ENCODE results near the gene TNFSF15.

TNFSF15 gene

DNA sequence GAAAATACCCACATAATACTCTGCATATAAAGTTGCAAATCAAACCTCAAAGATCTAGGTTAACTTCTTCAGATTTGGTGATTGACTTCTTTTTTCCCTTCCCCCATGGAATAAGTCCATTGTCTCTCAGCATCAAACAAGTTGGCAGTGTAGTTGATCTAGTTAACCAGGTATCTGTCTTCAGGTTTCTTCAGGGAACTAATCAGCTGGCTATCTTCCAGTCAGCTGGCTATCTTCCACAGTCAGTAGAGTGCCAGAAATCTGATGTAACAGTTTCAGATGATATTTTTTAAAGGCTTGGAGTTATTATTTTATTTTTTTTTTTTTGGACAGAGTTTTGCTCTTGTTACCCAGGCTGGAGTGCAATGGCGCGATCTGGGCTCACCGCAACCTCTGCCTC, 16.8 kb downstream of the TNFSF15 start:
- no peak for DNase-seq (ENCODE audit: low read depth in 2 of 2)

DNA sequence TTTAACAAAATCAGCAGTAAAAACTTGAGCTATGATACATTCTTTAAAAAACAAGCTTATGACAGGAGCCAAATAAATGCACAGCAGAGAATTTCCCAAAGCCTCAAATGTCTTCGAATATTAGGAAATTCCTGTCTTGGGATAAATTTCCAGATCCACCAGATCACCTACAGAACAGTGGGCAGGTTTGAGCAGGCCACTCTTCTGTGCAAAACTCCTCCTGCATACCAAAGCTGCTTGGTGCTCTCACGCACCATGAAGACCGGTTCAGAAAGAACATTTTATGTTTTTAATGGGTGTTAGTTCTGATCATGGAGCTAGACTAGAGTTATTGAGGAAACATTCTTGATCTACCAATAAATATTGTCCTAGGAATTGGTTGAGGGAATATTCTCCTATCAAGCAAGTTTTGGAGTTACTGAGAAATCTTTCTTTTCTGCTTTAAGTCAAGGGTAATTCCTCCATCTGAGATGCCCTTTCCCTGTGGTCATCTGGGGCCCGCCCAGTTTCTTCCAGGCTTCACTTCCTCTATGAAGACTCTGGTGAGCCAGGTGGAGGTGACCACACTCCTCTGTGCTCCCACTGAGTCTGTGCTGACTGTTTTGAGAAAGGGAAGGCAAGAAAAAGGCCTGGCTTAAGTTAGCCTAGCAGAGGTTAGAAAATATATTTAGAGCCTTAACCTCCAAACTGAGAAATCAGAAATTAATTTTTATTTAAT, 17.9 kb downstream of the TNFSF15 start:
- DNase-seq (ENCODE audit: low read depth in 2 of 2), result no peak

- no peak for DNase-seq (ENCODE audit: low read depth in 2 of 2)
These were observed 18.6 kb downstream of the TNFSF15 start for GRCh38 chr9:114787214-114787613.

DNA sequence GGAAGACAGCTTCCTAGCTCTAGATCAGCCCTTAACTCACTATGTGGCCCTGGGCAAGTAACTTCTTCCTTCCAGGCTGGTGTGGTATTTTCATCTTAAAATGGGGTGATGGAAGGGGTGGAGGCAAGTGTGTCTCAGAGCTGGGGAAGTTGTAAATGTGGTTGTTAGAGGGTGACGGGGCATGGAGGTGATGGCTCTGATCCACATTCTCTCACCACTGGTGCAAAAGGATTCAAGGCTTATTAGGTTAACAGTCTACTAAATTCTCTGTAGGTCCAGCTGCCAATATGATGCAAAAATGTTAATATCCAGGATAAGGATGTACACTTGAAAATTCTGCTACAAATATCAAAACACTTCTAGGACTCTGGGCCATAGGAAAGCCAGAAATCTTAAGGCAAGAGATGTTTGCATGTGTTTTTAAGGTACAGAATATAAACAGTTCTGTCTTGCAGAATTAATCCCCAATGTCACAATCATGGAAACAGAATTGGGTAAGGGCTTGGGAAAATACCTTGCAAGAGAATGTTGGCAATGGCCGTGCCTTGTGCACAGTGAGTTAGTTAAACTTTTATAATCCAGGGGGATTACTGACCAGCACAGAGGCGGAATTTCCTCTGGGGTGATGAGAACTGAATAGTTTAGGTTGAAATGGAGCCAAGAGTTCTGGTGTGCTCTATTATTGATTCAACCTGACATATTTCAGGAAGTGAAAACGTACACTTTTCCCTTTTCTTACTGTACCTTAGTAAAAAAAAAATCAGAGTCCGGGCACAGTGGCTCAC, 19.8 kb downstream of the TNFSF15 start:
- no peak for DNase-seq (ENCODE audit: low read depth in 2 of 2)

DNA sequence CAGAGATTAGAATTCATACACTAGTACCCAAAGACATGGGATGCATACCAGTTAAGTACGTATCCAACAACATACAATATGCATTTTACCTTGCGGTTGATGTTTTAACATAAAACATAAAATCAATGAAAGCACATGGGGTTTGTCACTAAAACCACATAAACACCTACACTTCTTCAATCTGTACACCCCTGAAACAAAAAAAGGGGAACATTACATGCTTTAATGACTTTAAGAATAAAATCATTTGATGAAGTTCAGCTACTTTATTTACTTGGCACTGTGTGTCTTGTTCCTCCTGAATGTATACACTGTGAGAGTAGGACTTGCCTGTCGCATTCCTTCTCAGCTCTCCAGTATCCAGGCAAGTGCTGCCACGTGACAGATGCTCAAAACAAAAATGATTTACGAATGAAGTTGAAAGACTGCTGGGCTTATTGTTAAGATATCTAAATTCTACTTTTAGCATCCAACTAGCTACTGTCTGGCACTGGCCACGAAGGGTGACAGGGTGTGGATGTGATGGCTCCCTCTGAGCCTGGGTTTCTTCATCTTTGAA, 21.0 kb downstream of the TNFSF15 start:
- DNase-seq (ENCODE audit: low read depth in 2 of 2), result no peak

DNA sequence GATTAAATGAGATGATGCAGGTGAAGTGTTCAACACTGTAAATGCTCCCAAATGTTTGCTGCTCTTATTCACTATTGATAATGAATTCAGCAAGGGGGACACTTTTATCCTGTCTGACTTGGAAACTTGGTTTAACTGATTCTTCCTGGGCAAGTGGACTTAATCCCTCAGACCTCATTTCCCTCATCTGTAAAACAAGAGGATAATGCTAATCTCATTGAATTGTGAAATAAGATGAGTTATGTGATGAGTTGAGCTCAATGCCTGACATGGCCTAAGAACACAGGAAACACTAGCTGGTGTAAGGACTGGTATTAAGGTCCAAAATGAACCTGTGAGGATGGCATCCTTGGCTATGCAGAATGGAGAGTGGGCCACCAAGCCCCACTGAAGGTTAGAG, 23.3 kb downstream of the TNFSF15 start:
- no peak for DNase-seq (ENCODE audit: low read depth in 2 of 2)

- DNase-seq (ENCODE audit: low read depth in 2 of 2), result no peak
These were observed 26.4 kb downstream of the TNFSF15 start for GRCh38 chr9:114779352-114779845.

GRCh38 chr9:114777821-114778609, 27.8 kb downstream of the TNFSF15 start:
- peak in 1 of 2 donors; percentile 10 for DNase-seq (ENCODE audit: low read depth in 2 of 2)

- DNase-seq (ENCODE audit: low read depth in 2 of 2), result no peak
These were observed 29.0 kb downstream of the TNFSF15 start for GRCh38 chr9:114776683-114777399.

GRCh38 chr9:114775981-114776380, 29.9 kb downstream of the TNFSF15 start:
- no peak for DNase-seq (ENCODE audit: low read depth in 2 of 2)

DNA sequence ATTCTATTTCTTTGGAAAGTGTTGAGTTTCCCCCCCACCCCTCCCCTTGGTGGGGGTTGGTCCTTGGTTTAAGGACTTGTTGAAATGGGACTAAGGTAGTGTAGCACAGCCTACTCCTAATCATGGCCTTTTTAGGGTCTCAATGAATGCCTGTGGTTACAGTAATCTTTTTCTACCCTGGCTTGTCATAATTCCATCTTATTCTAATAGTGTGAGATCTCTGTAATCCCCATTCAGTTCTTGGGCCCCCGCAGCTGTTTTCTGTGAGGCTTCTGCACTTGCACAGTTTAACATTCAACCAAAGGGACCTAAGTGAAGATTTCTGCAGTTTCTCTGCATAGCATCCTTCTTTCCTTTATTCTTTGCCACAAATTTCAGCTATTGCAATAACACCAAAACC, 30.7 kb downstream of the TNFSF15 start:
- DNase-seq (ENCODE audit: low read depth in 2 of 2), result no peak

GRCh38 chr9:114774524-114774923, 31.3 kb downstream of the TNFSF15 start:
- DNase-seq (ENCODE audit: low read depth in 2 of 2), result no peak

DNA sequence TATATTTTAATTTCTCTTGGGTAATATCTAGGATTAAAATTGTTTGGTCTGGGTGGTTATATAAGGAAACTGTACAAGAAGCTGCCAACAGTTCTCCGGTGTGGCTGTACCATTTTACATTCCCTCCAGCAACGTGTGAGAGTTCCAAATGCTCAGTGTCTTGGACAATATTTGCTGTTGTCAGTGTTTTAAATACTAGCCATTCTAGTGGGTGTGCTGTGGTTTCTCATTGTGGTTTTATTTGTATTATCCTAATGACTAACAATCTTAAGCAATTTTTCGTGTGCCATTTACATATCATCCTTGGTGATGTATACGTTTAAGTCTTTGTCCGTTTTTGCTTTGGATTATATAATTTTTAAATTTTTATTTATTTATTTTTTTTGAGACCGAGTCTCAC, 34.0 kb downstream of the TNFSF15 start:
- no peak for DNase-seq (ENCODE audit: low read depth in 2 of 2)

- DNase-seq (ENCODE audit: low read depth in 2 of 2), result no peak
These were observed 34.8 kb downstream of the TNFSF15 start for GRCh38 chr9:114770991-114771390.

DNA sequence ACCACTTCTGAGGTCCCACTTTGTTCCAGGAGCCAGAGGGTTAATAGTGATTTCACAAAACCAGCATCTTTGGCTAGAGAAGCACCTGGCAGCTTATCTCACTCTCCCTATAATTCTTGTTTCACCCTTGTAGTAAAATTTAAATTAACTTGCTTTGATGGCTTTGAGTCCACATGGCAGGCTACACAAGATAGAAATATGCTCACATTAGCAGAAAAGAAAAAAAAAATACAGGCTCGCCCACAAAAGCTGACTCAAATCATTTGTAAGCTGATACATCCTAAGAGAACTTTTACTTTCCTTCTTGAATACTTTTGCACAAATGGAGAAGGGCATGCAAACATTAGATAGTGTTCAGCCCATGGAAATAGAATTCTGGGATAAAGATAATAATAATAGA, 36.2 kb downstream of the TNFSF15 start:
- DNase-seq (ENCODE audit: low read depth in 2 of 2), result no peak

DNA sequence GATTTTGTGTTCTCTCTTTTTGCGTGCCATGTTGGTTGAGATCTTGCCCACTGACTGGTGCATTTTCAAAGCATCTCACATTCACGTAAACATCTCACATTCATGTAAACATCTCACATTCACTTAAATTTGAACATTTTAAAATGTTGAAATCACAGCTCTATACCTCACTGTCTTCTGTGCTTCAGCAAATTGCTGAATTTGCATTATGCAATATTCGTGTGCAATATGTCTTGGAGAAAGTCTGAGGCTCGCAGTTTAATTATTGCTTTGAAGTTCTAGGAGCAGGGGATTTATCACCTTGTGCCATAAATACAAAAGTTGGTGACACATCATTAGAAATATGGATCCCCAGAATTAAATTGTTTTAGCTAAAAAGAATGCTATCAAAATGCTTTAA, 42.6 kb downstream of the TNFSF15 start:
- no peak for DNase-seq (ENCODE audit: low read depth in 2 of 2)

DNA sequence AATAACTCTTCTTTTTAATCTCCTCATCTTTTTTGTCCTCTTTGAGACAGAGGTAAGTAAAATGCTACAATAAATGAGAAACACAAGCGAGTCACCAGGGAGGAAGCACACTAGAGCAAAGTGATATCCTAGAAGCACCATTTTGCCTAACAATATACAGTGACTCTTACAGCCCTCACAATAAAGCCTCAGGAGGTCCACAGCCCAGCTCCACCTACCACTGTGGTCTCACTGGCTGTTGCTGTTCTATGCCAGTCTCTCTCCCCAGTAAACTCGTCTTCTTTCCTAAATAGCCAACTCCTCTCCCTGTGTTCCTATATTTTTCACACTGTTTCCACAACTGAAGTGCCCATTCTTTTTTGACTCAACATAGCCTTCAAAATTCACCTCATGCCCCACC, 44.3 kb downstream of the TNFSF15 start:
- no peak for DNase-seq (ENCODE audit: low read depth in 2 of 2)

DNA sequence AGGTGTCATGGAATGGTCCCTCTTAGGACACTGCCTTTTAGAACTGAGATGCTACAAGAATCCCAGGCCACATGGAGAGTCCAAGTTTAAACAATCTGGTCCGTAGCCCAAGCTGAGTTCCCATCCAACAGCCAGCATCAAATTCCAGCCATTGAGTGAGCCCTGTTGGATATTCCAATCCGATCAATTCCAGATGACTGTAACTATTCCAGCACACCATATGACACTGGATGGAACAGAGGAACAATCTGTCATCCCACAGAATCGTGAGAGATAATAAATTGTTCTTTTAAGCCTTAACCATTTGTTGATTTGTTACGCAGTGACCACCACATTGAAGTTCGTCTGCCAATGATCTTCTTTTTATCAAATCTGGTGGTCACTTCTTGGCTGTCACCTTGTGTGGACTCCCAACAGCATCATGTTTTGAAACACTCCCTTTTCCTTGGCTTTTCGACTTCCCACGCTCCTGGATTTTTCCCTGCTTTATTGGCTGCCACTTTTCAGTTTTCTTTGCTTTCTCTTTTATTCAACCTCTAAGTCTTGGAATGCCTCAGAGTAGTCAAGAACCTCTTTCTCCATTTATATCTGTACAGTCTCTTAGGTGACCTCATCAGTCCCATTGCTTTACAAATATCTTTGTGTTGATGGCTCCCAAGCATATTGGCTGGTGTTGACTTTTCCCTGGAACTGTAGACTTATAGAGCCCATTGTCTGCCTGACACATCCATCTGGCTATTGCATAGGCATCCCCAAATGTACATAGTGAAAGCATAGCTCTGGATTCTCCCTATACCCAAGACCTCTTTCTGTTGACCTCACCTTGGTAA, 46.1 kb downstream of the TNFSF15 start:
- no peak for DNase-seq (ENCODE audit: low read depth in 2 of 2)

DNA sequence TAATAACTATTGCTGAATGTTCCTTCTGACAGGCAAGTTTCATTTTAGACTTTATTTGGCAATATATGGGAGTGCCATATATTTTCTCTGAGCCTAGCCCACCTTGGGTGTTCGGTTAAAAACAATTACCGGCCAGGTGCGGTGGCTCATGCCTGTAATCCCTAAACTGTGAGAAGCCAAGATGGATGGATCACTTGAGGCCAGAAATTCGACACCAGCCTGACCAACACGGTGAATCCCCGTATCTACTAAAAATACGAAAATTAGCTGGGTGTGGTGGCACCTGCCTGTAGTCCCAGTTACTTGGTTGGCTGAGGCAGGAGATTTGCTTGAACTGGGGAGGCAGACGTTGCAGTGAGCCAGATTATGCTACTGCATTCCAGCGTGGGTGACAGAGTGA, 47.9 kb downstream of the TNFSF15 start:
- DNase-seq (ENCODE audit: low read depth in 2 of 2), result no peak

DNA sequence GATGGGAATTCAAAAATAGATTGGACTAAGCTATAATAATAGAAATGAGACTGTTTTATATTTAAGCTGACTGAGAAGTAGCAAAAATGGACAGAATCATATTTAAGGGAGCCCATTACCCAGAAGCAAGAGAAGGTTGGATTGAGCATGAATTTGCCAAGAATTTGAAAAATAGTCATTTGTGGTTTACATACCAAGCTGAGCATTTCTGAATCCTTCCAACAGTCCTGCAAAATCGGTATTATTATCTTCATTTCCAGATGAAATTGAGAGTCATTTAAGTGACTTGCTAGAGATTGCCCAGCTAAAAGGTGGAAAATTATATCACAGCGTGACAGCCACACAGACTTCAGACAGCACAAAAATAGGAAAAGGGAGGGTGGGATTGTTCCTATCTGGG, 48.4 kb downstream of the TNFSF15 start:
- no peak for DNase-seq (ENCODE audit: low read depth in 2 of 2)

DNA sequence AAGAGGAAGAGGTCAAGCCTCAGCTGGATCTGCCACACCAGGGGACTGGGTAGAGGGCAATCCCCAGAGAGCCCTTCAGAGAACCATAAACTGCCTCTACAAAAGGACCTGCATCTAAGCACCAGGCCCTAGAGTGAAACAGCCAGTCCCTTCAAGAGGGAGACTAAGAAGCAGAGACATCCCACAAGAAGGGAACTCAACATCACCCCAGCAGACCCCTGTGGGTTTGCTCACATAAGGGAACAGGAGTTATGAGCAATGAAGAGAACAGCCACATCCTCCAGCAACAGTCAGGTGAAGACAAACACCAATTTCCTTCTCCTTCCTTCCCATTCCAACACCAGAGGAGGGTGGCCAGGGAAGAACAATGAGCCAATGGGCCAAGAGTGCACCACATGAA, 48.9 kb downstream of the TNFSF15 start:
- DNase-seq (ENCODE audit: low read depth in 2 of 2), result no peak

Measured in stimulated activated CD8-positive, alpha-beta memory T cell treated with anti-CD3 and anti-CD28 coated beads, Interleukin-2, amount 100 ng/mL, for 1 hour (primary cell).